Activated T-cell treated with anti-CD3 and anti-CD28 coated beads for 1 hour (primary cell): Measurements from ENCODE around the gene SERPINB4.

ENCODE experiments used
- DNase-seq: peaks from one replicate; pipeline ENCODE4 v3.0.0-alpha.2; 2020; ENCODE audit warnings: low read depth

Gene SERPINB4

GRCh38 chr18:63627819-63628218, 16.2 kb downstream of the SERPINB4 start:
- DNase-seq = no peak

- no peak for DNase-seq
Measured at GRCh38 chr18:63626431-63626830, 17.6 kb downstream of the SERPINB4 start.

DNA sequence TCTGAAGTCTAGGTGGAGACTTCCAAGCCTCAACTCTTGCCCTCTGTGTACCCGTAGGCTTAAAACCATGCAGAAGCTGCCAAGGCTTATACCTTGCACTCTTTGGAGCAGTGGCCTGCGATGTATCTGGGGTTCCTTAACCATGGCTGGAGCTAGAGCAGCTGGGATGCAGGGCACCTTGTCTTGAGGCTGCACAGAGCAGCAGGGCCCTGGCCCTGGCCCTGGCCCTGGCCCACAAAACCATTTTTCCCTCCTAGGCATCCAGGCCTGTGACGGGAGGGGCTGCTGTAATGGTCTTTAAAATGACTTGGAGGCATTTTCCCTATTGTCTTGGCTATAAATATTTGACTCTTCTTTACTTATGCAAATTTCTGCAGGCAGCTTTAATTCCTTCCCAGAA, 19.2 kb downstream of the SERPINB4 start:
- no peak for DNase-seq

GRCh38 chr18:63619661-63620060, 24.4 kb downstream of the SERPINB4 start:
- DNase-seq = no peak

DNA sequence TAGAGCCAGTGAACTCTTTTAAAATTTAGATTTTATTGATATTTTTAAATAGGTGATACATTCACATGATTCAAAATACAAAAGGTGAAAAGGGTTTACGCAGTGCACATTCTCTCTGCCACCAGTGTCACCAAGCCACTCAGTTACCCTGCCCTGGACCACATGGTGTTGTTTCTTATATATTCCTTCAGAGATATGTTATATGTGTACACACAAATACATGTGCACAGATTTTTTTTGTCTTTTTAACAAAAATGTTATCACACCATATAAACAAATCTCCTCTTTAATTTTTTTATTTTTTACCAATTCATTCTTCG, 26.2 kb downstream of the SERPINB4 start:
- DNase-seq = no peak

DNA sequence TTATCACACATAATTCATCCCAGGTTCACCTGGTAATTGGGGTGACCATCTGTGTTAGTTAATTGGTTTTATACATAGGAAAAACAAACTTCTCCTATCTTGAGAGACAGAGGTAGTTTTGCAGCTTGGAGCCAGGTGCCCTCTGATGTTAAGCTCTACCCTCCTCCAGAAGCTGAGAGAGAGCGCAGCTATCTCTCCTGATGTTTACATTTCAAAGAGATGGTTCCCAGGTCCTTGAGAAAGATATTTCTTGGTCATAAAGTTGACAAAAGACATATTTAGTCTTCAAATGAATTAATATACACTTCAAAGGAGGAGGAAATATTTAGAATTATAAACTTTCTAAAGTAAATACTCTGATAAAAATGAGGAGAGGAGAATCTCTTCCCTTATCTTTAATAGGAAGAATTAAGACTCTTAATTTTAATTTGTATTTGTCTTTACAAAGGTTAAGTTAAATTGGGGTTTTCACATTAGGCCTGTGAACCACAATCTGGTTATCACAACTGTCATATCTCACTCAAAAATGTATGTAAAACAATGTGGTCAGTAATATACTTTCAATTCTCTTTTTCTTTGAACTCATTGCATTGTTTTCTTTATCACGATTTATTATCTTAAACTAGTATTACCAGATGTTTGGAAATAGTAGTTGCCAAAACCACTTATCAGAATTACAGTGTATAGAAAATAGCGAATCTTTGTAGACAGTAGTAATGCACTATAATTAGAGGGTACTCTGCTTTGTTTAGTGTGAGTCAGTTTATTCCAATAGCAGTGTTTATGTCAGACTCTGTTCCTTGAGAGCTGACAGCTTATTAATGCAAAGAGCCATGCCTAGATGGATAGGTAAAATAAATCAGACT, 26.8 kb downstream of the SERPINB4 start:
- no peak for DNase-seq

- no peak for DNase-seq
Measured at GRCh38 chr18:63613420-63613819, 30.6 kb downstream of the SERPINB4 start.

DNA sequence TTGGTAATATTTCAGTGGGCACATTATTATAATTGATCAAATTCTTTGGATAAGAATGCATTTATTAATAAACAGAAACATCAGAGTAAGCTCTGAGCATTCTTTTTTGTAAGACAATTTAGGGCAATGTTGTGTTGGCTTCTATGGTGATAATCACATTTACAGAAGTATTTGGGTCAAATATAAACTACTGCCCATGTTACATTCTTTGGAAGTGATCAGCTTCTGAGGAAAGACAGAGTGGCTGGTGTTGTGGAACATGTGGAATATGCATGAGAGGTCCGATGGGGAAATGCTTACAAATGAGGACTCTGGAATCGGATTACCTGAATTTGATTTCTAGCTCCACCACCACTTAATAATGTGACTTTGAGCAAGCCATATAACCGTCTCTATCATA, 37.5 kb downstream of the SERPINB4 start:
- DNase-seq = no peak

DNA sequence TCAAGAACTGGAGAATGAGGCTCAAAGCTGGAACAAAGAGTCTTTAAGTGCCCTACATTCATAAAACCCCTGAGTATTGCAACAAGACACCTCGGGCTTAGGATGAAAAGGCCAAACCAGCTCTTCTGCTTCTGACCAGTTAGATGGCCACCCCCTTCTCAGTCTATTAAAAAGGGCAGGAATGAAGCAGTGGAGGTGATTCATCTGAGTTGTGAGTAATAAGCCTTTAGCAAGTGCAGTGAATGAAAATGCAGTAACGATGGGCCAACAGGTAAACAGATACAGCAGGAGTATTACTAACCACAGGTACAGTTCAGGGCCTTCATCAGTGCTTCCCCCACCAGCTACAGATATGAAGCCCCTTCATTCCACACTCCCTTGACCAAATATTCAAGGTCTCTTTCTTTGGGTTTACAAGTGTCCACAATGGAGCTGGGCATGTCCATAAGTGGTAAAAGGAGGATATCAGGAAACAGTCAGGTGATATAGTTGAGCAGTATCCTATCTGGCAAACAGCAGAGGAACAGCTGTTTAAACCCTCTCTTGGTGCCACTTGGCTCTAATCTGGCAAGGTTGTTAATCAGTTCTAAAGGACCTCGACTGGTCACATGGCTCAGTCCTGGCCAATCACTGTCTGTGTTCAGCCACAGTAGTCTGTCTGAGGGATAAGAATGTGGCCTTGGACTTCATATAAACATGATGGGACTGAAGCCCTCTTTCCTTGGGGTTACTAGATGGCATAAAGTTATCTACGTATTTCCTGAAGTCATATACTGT, 39.1 kb downstream of the SERPINB4 start:
- no peak for DNase-seq

- no peak for DNase-seq
Measured at GRCh38 chr18:63603772-63604171, 40.3 kb downstream of the SERPINB4 start.

DNA sequence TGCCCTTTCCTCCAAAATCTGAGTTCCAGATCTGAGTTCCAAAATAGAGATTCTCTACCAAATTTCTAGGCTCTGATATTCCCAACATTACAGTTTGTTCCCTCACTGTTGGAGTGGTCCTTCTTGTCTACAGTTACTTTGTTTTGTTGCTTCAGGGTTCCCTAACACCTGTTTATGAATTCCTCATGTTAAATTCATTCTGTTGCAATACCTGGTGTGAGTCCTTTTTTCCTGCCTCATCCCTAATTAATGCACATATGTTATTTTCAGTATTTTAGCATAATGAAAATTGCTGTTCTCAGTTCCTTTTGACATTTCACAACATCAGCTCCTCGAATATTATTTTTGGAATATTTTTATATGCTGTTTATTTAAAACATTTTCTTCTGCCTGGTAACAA, 40.7 kb downstream of the SERPINB4 start:
- no peak for DNase-seq

- no peak for DNase-seq
Measured at GRCh38 chr18:63596964-63597363, 47.1 kb downstream of the SERPINB4 start.

- no peak for DNase-seq
Measured at GRCh38 chr18:63592471-63592870, 51.6 kb downstream of the SERPINB4 start.

- DNase-seq = no peak
Measured at GRCh38 chr18:63591725-63592124, 52.3 kb downstream of the SERPINB4 start.

DNA sequence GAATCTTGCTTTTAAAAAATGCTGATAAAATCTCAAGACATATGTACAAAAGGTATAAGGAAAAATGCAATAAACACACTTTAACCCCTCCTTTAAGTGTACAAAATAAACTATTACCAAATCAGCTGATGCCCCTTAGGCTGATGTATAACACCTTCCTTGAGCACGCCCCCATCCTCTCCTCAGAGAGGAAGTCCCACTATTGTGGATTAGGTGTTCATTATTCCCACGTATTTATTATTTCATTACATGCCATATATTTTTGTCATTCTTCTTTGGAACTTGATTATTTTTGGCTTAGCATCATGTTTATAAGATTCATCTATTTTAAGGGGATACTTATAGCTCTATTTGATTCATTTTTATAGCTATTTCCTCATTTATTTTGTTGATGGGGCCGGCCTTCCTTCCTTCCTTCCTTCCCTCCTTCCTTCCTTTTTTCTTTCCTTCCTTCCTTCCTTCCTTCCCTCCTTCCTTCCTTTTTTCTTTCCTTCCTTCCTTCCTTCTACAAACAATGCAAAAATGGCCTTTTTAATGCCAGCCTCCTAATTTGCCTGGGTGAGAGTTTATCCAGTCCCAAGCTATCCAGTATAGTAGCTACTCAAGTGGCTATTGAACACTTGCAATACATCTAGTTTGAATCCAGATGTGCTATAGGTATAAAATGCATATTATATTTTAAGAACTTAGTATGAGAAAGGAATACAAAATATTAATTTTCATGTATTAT, 52.9 kb downstream of the SERPINB4 start:
- DNase-seq = no peak

DNA sequence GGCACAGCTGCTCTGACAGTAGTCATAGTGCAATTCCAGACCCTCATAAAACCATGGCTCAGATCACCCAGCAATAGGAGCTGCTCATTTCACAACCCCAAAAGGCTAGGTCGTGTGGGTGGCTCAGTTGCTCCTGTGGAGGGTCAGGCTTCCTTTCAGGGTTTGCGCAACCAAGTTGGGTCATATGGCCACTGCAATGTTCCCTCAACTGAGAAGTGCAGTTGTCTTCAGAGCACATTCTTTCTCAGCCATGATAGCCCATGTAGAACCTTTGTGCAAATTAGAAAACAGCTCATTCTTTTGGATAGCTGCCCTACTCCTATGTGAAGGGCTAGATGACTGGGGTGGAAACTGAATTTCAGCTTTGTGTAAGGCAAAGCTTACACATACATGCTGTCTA, 53.7 kb downstream of the SERPINB4 start:
- no peak for DNase-seq

GRCh38 chr18:63588909-63589308, 55.1 kb downstream of the SERPINB4 start:
- no peak for DNase-seq
